ENCODE measurements around the gene RDH14.

DNA sequence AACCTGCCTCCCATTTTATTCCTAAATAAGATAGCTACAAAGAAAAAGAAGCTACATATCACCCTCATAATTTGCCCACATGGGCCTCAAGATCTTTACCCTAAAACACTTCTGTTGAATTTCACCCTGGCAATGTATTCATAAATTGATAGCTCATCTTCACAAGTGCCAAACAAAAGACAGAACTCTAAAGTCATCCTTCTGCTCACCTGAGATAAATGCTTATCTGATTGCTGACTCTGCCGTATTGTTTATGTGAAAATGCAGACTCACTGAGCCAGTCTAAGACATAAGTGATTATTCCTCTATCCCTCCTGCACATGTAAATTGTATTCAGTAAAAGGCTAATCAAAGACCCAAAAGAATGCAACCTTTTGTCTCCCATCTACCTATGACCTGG lies 2.0 kb downstream of the RDH14 start:
- TF ChIP-seq POLR2A (IDR thresholded peaks at IDR 0.05) (no peak), CTCF (IDR thresholded peaks at IDR 0.05 in 4 of 5, conservative IDR thresholded peaks at IDR 0.05 in 1 of 5) (no peak)

Data from gastrocnemius medialis (tissue), 4 donors.